H1 (cell line): ENCODE results near the gene ATP5PF. TPM values are rescaled to one million over a fixed set of nuclear protein-coding genes. Genes with fewer than 3 reads are reported as not detected.

Source experiments
- BCL11A ChIP-seq, 2 experiments: IDR thresholded peaks; one replicate each; pipeline ENCODE4 v1.6.1; 2011; ENCODE audit warnings: low read depth in 2 of 2, low read length in 2 of 2, mild to moderate bottlenecking in 2 of 2
- CBX5 ChIP-seq: fragments of 300-800, 300-1000 bp; sonication (generic); IDR thresholded peaks from 2 replicates; pipeline ENCODE4 v1.7.1; 2016; ENCODE audit warnings: antibody characterized with exemption, low read length, low read depth
- CBX8 ChIP-seq: fragments of 300-800, 300-1000 bp; sonication (generic); IDR thresholded peaks from 2 replicates; pipeline ENCODE4 v1.7.1; 2016; ENCODE audit warnings: low read depth, low read length, borderline replicate concordance
- EP300 ChIP-seq, 2 experiments: IDR thresholded peaks; 1 replicate in 1 of 2; 2 replicates in 1 of 2; pipeline ENCODE4 v1.6.1; 2011 to 2012; ENCODE audit warnings: low read depth in 2 of 2, low read length in 2 of 2, mild to moderate bottlenecking in 2 of 2, borderline replicate concordance in 1 of 2, inconsistent platforms in 1 of 2, moderate library complexity in 1 of 2
- FOSL1 ChIP-seq: IDR thresholded peaks from 2 replicates; pipeline ENCODE4 v1.6.1; 2011; ENCODE audit warnings: mild to moderate bottlenecking, low read depth, low read length, moderate library complexity; ENCODE audit not compliant: insufficient read depth
- HDAC6 ChIP-seq: IDR thresholded peaks from one replicate; pipeline ENCODE4 v1.7.1; 2012; ENCODE audit warnings: low read depth, mild to moderate bottlenecking, inconsistent platforms, low read length, moderate library complexity
- JUN ChIP-seq: IDR thresholded peaks from 2 replicates; pipeline ENCODE4 v1.6.1; 2011; ENCODE audit warnings: low read depth, mild to moderate bottlenecking, improper control_type of control experiment, low read length
- KDM1A ChIP-seq: fragments of 200-600, 300-600 bp; sonication (generic); IDR thresholded peaks from 2 replicates; pipeline ENCODE4 v1.7.1; 2016; ENCODE audit warnings: mild to moderate bottlenecking, low read length, borderline replicate concordance
- KDM4A ChIP-seq: IDR thresholded peaks from one replicate; pipeline ENCODE4 v1.7.1; 2012; ENCODE audit warnings: low read depth, mild to moderate bottlenecking, moderate library complexity, low read length, inconsistent platforms; ENCODE audit not compliant: severe bottlenecking
- POLR2A ChIP-seq, 2 experiments: IDR thresholded peaks; 1 replicate in 1 of 2; 2 replicates in 1 of 2; pipeline ENCODE4 v1.6.1; 2011; ENCODE audit warnings: low read depth in 2 of 2, low read length in 2 of 2, mild to moderate bottlenecking in 2 of 2; ENCODE audit errors: control extremely low read depth in 1 of 2
- POU5F1 ChIP-seq: IDR thresholded peaks from 2 replicates; pipeline ENCODE4 v1.6.1; 2011; ENCODE audit warnings: low read depth, mild to moderate bottlenecking, low read length, moderate library complexity
- RBBP5 ChIP-seq: IDR thresholded peaks from 2 replicates; pipeline ENCODE4 v1.7.1; 2012; ENCODE audit warnings: low read depth, mild to moderate bottlenecking, inconsistent platforms, low read length, moderate library complexity, borderline replicate concordance
- RFX5 ChIP-seq: IDR thresholded peaks from 2 replicates; pipeline ENCODE4 v1.6.1; 2011; ENCODE audit warnings: low read depth, low read length, improper control_type of control experiment, borderline replicate concordance
- SP4 ChIP-seq: IDR thresholded peaks from 2 replicates; pipeline ENCODE4 v1.6.1; 2012; ENCODE audit warnings: low read length, inconsistent platforms
- TCF12 ChIP-seq: IDR thresholded peaks from 2 replicates; pipeline ENCODE4 v1.6.1; 2011; ENCODE audit warnings: low read depth, mild to moderate bottlenecking, low read length
- USF2 ChIP-seq: IDR thresholded peaks from 2 replicates; pipeline ENCODE4 v1.6.1; 2011; ENCODE audit warnings: low read length, improper control_type of control experiment
- ZNF274 ChIP-seq: IDR thresholded peaks from 2 replicates; pipeline ENCODE4 v1.7.0; 2012; ENCODE audit warnings: low read length, borderline replicate concordance; ENCODE audit errors: extremely low read depth
- polyA plus RNA-seq, 7 experiments: library from polyadenylated mRNA; depleted of rRNA in 3 of 7; stranded (reverse) in 5 of 7; unstranded in 2 of 7; fragments of >200 nt in 5 of 7; fragments of 200-250 nt in 2 of 7; gene quantifications; 1 replicate in 5 of 7; 2 replicates in 1 of 7; 4 replicates in 1 of 7; pipeline versions ENCODE4 v1.2.1 to v1.2.3, GENCODE V29; 2011 to 2013; ENCODE audit warnings: missing spikeins in 2 of 7, mixed read lengths in 2 of 7
- total RNA-seq: library from RNA; stranded (reverse); fragmentation: NEBNext Ultra II Directional; extraction: Animal tissue kit (Norgen Biotek cat#: 25700); gene quantifications from 2 replicates; pipeline ENCODE4 v1.2.1, GENCODE V29; 2021
- TF ChIP-seq, protein P1 (sequence below): IDR thresholded peaks from 2 replicates; pipeline ENCODE4 v1.6.1; 2012; ENCODE audit warnings: low read length, inconsistent platforms
- TF ChIP-seq, protein P2 (sequence below): IDR thresholded peaks from 2 replicates; pipeline ENCODE4 v1.6.1; 2011; ENCODE audit warnings: low read depth, mild to moderate bottlenecking, low read length; ENCODE audit not compliant: insufficient read depth

Gene ATP5PF
- total and polyA plus RNA-seq, 2 of the 8 experiments (the other 6 are each of a cell fraction or from before 2014, with no cell fraction given) = 135 to 240 TPM

DNA sequence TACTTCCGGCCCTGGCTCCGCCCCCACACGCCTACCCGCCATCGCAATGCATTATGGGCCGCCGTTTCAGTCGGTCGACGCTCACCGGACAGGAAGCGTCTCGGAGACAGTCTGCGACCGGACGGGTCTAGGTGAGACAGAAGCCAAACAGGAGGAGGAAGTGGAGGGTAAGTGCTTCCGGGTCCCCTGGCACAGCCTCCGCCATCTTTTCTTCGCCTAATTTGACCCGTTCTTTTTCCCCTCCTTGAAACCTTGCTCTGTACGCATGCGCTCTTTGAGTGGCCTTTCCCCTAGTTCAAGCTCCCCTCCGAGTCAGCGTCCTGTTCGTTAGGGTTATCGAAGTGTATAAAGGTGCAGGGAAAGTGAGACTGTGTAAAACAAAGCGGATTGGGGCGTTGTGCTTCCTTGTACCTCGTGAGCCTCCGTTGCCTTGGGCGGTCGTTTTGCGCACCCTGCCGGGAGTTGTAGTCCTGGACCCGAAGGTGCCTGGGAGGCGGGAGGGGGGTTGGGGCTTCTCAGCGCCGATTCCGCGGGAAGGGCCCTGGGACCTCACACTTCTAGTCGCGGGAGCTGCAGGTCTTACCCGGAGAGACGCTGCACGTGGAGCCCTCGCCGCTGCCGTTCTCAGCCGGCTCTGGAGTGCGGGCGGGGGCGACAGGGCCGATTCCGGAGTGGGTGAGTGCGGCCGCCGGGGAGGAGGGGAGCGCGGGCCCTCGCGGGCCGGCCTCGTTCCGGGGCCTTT, at the start of gene ATP5PF, which contains the start of gene GABPA (continued):
- no peak for TF ChIP-seq POU5F1
- no peak for TF ChIP-seq RFX5
- TF ChIP-seq POLR2A (IDR thresholded peaks at IDR 0.05; ENCODE audit: control extremely low read depth in 1 of 2, low read depth in 2 of 2, low read length in 2 of 2) = peak in 1 of 2 experiments; percentile 78; a peak in 2 of 3 replicates
- no peak for TF ChIP-seq CBX8
- TF ChIP-seq ZNF274 = no peak
- TF ChIP-seq EP300 (IDR thresholded peaks at IDR 0.05; ENCODE audit: borderline replicate concordance in 1 of 2, low read depth in 2 of 2, low read length in 2 of 2) = peak in 1 of 2 experiments; percentile 31; a peak in 1 of 3 replicates
- TF ChIP-seq TCF12 = 0 out of 2 replicates have a peak, but pooled peaks have one; percentile 26
- TF ChIP-seq FOSL1 = no peak
- TF ChIP-seq KDM4A = peak; percentile 32
- no peak for TF ChIP-seq USF2
- 0 out of 2 replicates have a peak, but pooled peaks have one; percentile 2 for TF ChIP-seq JUN
- TF ChIP-seq CBX5 = no peak
- TF ChIP-seq RBBP5 = peak; percentile 41; the same call in 1 of the 2 replicates
- TF ChIP-seq SP4 = no peak; the same call in 1 of the 2 replicates
- TF ChIP-seq, protein P1, sequence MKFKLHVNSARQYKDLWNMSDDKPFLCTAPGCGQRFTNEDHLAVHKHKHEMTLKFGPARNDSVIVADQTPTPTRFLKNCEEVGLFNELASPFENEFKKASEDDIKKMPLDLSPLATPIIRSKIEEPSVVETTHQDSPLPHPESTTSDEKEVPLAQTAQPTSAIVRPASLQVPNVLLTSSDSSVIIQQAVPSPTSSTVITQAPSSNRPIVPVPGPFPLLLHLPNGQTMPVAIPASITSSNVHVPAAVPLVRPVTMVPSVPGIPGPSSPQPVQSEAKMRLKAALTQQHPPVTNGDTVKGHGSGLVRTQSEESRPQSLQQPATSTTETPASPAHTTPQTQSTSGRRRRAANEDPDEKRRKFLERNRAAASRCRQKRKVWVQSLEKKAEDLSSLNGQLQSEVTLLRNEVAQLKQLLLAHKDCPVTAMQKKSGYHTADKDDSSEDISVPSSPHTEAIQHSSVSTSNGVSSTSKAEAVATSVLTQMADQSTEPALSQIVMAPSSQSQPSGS = no peak; the same call in 1 of the 2 replicates
- no peak for TF ChIP-seq HDAC6
- TF ChIP-seq, protein P2, sequence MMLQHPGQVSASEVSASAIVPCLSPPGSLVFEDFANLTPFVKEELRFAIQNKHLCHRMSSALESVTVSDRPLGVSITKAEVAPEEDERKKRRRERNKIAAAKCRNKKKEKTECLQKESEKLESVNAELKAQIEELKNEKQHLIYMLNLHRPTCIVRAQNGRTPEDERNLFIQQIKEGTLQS = no peak
- no peak for TF ChIP-seq BCL11A (IDR thresholded peaks at IDR 0.05; ENCODE audit: low read depth in 2 of 2, low read length in 2 of 2)
- TF ChIP-seq KDM1A = no peak
